Cardiac muscle cell (in vitro differentiated cells and primary cell): ENCODE measurements around the gene PADI1. TPM values are rescaled to one million over a fixed set of nuclear protein-coding genes. Genes with fewer than 3 reads are reported as not detected.

ENCODE experiments used
- DNase-seq, 2 donors: peaks; one replicate each; pipeline versions ENCODE4 v3.0.0 to v3.0.0-alpha.2; 2010 to 2017; ENCODE audit warnings: low read depth in 1 of 2, low spot score in 1 of 2
- H3K27ac ChIP-seq: fragments of 200-600 bp; sonication (generic); 2 replicates; pipeline ENCODE4 v1.5.1; 2016
- H3K27me3 ChIP-seq: fragments of 200-600 bp; sonication (generic); 2 replicates; pipeline ENCODE4 v1.6.0; 2016; ENCODE audit warnings: control low read depth
- H3K36me3 ChIP-seq: fragments of 200-600 bp; sonication (generic); 2 replicates; pipeline ENCODE4 v1.5.1; 2016; ENCODE audit warnings: control low read depth
- H3K4me1 ChIP-seq: fragments of 200-600 bp; sonication (generic); 2 replicates; pipeline ENCODE4 v1.8.1; 2017; ENCODE audit warnings: low read depth, mild to moderate bottlenecking, mixed run types
- H3K4me3 ChIP-seq: fragments of 200-600 bp; sonication (generic); 2 replicates; pipeline ENCODE4 v1.5.1; 2016; ENCODE audit warnings: mild to moderate bottlenecking
- H3K9me3 ChIP-seq: fragments of 200-600 bp; sonication (generic); 2 replicates; pipeline ENCODE4 v1.5.1; 2017; ENCODE audit warnings: low read depth, mild to moderate bottlenecking, control low read depth
- CTCF ChIP-seq: IDR thresholded peaks from 2 replicates; pipeline ENCODE4 v1.5.1; 2012; ENCODE audit warnings: low read depth, mild to moderate bottlenecking, low read length
- polyA plus RNA-seq: library from polyadenylated mRNA; unstranded; fragments of >200 nt; fragmentation: Nextera tagmentation; extraction: Ambion mirVana; gene quantifications from 2 replicates; pipeline ENCODE4 v1.2.1, GENCODE V29; 2016
- total RNA-seq: library from RNA; depleted of rRNA; stranded (reverse); fragments of >200 nt; gene quantifications from 2 replicates; pipeline ENCODE4 v1.2.3, GENCODE V29; 2016

PADI1 gene
- total and polyA plus RNA-seq, 2 experiments from 2014 or later = 1.3 to 6.7 TPM

- no peak for TF ChIP-seq CTCF
Measured at GRCh38 chr1:17184822-17185484, 20.0 kb upstream of the PADI1 start.

GRCh38 chr1:17185485-17185860, 19.5 kb upstream of the PADI1 start:
- no peaks in the 10 kb centered on the region for H3K9me3 ChIP-seq
- H3K27me3 ChIP-seq = no peaks in the 10 kb centered on the region
- DNase-seq = no peak
- H3K36me3 ChIP-seq = no peaks in the 10 kb centered on the region
- no peak overlapping the region for H3K27ac ChIP-seq
- no peaks in the 10 kb centered on the region for H3K4me1 ChIP-seq
- no peak overlapping the region for H3K4me3 ChIP-seq
- no peak for TF ChIP-seq CTCF

More at GRCh38 chr1:17184822-17185484, 20.0 kb upstream of the PADI1 start:
- no peak overlapping the region for H3K4me3 ChIP-seq
- H3K36me3 ChIP-seq = no peaks in the 10 kb centered on the region
- H3K4me1 ChIP-seq = no peaks in the 10 kb centered on the region
- H3K9me3 ChIP-seq = no peaks in the 10 kb centered on the region
- no peak for DNase-seq
- no peaks in the 10 kb centered on the region for H3K27me3 ChIP-seq
- no peak overlapping the region for H3K27ac ChIP-seq

- H3K27me3 ChIP-seq = no peaks in the 10 kb centered on the region
- H3K9me3 ChIP-seq = no peaks in the 10 kb centered on the region
- TF ChIP-seq CTCF = no peak
- peak overlapping the region; percentile 23 for H3K27ac ChIP-seq
- no peak for DNase-seq
- no peaks in the 10 kb centered on the region for H3K4me1 ChIP-seq
- no peaks in the 10 kb centered on the region for H3K36me3 ChIP-seq
- H3K4me3 ChIP-seq = no peak overlapping the region
Measured at GRCh38 chr1:17186216-17186909, 18.6 kb upstream of the PADI1 start.

DNA sequence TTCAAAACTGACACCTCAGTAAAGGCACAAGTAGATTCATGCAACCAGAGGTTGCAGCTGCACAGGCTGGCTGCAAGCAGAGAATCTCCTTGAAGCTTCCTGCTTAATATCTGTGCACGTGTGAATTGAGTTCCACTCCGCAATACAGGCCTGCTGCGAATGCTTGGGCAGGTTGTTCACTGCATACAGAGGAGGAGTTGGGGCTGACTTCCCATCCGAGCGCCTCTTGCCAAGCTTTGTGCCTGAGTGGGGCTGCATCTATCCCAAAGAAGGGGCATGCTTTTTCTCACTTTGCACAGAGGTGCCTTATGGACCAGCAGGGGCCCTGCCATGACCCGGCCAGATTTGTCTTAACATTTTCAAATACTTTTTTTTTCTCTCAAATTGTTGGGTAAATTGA, 17.9 kb upstream of the PADI1 start:
- Histone ChIP-seq H3K4me1 (no peaks in the 10 kb centered on the region), H3K36me3 (no peaks in the 10 kb centered on the region), H3K27me3 (no peaks in the 10 kb centered on the region), H3K4me3 (no peak overlapping the region), H3K9me3 (no peaks in the 10 kb centered on the region), H3K27ac (peak overlapping the region; percentile 23)
- no peak for DNase-seq
- no peak for TF ChIP-seq CTCF

DNA sequence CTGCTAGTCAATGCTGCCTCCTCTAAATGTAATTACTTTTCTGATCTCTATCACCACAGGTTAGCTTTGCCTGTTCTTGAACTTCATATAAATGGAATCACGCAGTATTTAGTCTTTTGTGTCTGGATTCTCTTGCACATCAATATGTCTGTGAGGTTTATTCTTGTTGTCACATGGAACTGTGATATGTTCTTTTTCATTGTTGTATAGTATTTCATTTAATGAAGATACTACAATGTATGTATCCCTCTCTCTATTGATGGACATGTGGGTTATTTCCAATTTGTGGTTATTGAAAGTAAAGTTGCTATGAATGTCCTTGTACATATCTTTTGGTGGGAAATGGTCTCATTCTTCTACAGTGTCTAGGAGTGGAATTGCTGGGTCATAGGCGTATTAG, 16.7 kb upstream of the PADI1 start:
- no peak overlapping the region for H3K4me3 ChIP-seq
- no peak for DNase-seq
- TF ChIP-seq CTCF = no peak
- no peak overlapping the region for H3K27ac ChIP-seq
- H3K27me3 ChIP-seq = no peaks in the 10 kb centered on the region
- no peaks in the 10 kb centered on the region for H3K9me3 ChIP-seq
- no peaks in the 10 kb centered on the region for H3K4me1 ChIP-seq
- no peaks in the 10 kb centered on the region for H3K36me3 ChIP-seq
